OCI-LY1 (cell line): Measurements from ENCODE around the gene GALNT9.
"Not testable (repeated sequence)": the region's sequence is repeated elsewhere in the genome, so short reads cannot be mapped to it uniquely, and the experiment has no call there.

Experiments
- H2AFZ ChIP-seq: fragments of 200-600 bp; sonication (generic), shearing (Covaris generic); 2 replicates; pipeline ENCODE4 v1.6.0; 2014; ENCODE audit warnings: antibody characterized with exemption, mild to moderate bottlenecking, low read length
- H3F3A ChIP-seq: fragments of 200-600 bp; sonication (generic), shearing (Covaris generic); 2 replicates; pipeline ENCODE4 v1.6.0; 2014; ENCODE audit warnings: mild to moderate bottlenecking, antibody characterized with exemption, low read length, moderate library complexity; ENCODE audit not compliant: insufficient read depth
- H3K27ac ChIP-seq: fragments of 200-600 bp; sonication (generic); 2 replicates; pipeline ENCODE4 v1.5.1; 2014; ENCODE audit warnings: low read length, mixed run types, mild to moderate bottlenecking, low read depth; ENCODE audit not compliant: poor library complexity, severe bottlenecking
- H3K27me3 ChIP-seq: fragments of 200-600 bp; sonication (generic); 2 replicates; pipeline ENCODE4 v1.6.0; 2014; ENCODE audit warnings: antibody characterized with exemption, mild to moderate bottlenecking, low read length, moderate library complexity; ENCODE audit not compliant: insufficient read depth
- H3K36me3 ChIP-seq: fragments of 200-600 bp; sonication (generic); 2 replicates; pipeline ENCODE4 v1.6.1; 2014; ENCODE audit warnings: mild to moderate bottlenecking, antibody characterized with exemption, low read length, moderate library complexity, mixed read lengths; ENCODE audit not compliant: insufficient read depth
- H3K4me1 ChIP-seq: fragments of 200-600 bp; sonication (generic); 2 replicates; pipeline ENCODE4 v1.5.1; 2014; ENCODE audit warnings: mild to moderate bottlenecking, low read length, moderate library complexity; ENCODE audit not compliant: insufficient read depth, severe bottlenecking
- H3K4me2 ChIP-seq: fragments of 200-600 bp; sonication (generic), shearing (Covaris generic); 2 replicates; pipeline ENCODE4 v1.6.1; 2014; ENCODE audit warnings: low read length
- H3K4me3 ChIP-seq: fragments of 200-600 bp; sonication (generic); 2 replicates; pipeline ENCODE4 v1.5.1; 2014; ENCODE audit warnings: low read length, low read depth, mild to moderate bottlenecking, mixed read lengths; ENCODE audit not compliant: poor library complexity, severe bottlenecking
- H3K79me2 ChIP-seq: fragments of 200-600 bp; shearing (Covaris generic); 2 replicates; pipeline ENCODE4 v1.6.1; 2016; ENCODE audit warnings: mixed run types, low read length, mixed read lengths; ENCODE audit not compliant: insufficient read depth
- H3K9ac ChIP-seq: fragments of 200-600 bp; sonication (generic), shearing (Covaris generic); 2 replicates; pipeline ENCODE4 v1.6.1; 2014; ENCODE audit warnings: mild to moderate bottlenecking, low read length, mixed read lengths
- H3K9me2 ChIP-seq: fragments of 200-600 bp; sonication (generic), shearing (Covaris generic); 2 replicates; pipeline ENCODE4 v1.6.1; 2014; ENCODE audit warnings: low read depth, mild to moderate bottlenecking, low read length, mixed read lengths
- H3K9me3 ChIP-seq: fragments of 200-600 bp; shearing (Covaris generic); 2 replicates; pipeline ENCODE4 v1.6.1; 2014; ENCODE audit warnings: low read length, mixed read lengths
- H4K20me1 ChIP-seq: fragments of 200-600 bp; sonication (generic), shearing (Covaris generic); 2 replicates; pipeline ENCODE4 v1.6.0; 2016; ENCODE audit warnings: mild to moderate bottlenecking, low read length; ENCODE audit not compliant: insufficient read depth
- EZH2 ChIP-seq: fragments of 200-600 bp; sonication (generic), shearing (Covaris generic); IDR thresholded peaks from 2 replicates; pipeline ENCODE4 v1.8.0; 2017; ENCODE audit warnings: borderline replicate concordance, mixed run types, mild to moderate bottlenecking, antibody characterized with exemption, low read length, moderate library complexity, mixed read lengths
- TF ChIP-seq, protein P1 (sequence below): fragments of 200-600 bp; sonication (generic), shearing (Covaris generic); IDR thresholded peaks from 2 replicates; pipeline ENCODE4 v1.5.1; 2017; ENCODE audit warnings: mild to moderate bottlenecking, antibody characterized with exemption, low read length, moderate library complexity, mixed read lengths

The GALNT9 gene

DNA sequence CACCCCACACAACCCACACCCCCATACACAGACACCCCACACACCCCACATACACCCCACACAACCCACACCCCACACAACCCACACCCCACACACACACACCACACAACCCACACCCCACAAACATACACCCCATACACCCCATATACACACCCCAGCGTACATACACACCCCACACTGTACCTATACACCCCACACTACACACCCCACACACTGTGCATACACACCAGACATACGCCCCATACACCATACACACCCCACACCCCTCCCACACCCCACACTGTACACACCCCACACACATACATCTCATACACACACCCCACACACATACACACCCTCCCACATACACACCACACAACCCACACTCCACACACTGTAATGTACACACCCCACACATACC lies 104.9 kb downstream of the GALNT9 start:
- no peaks in the 10 kb centered on the region for H3K79me2 ChIP-seq
- H4K20me1 ChIP-seq, result no peaks in the 10 kb centered on the region
- no peak overlapping the region for H3K4me3 ChIP-seq
- no peak for TF ChIP-seq EZH2
- TF ChIP-seq, protein P1, sequence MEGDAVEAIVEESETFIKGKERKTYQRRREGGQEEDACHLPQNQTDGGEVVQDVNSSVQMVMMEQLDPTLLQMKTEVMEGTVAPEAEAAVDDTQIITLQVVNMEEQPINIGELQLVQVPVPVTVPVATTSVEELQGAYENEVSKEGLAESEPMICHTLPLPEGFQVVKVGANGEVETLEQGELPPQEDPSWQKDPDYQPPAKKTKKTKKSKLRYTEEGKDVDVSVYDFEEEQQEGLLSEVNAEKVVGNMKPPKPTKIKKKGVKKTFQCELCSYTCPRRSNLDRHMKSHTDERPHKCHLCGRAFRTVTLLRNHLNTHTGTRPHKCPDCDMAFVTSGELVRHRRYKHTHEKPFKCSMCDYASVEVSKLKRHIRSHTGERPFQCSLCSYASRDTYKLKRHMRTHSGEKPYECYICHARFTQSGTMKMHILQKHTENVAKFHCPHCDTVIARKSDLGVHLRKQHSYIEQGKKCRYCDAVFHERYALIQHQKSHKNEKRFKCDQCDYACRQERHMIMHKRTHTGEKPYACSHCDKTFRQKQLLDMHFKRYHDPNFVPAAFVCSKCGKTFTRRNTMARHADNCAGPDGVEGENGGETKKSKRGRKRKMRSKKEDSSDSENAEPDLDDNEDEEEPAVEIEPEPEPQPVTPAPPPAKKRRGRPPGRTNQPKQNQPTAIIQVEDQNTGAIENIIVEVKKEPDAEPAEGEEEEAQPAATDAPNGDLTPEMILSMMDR, result no peak
- no peak overlapping the region for H3K27ac ChIP-seq
- no peak overlapping the region for H3K4me2 ChIP-seq
- 0 out of 2 replicates have a peak, but pooled peaks cover 4% of the 10 kb centered on the region for H3K27me3 ChIP-seq
- peaks cover 4% of the 10 kb centered on the region for H3K4me1 ChIP-seq
- H3K36me3 ChIP-seq, result no peaks in the 10 kb centered on the region
- H3F3A ChIP-seq, result no peaks in the 10 kb centered on the region
- H3K9ac ChIP-seq, result no peak overlapping the region
- H3K9me2 ChIP-seq, result no peaks in the 10 kb centered on the region
- no peaks in the 10 kb centered on the region; the same call in 1 of the 2 replicates for H3K9me3 ChIP-seq
- no peak overlapping the region for H2AFZ ChIP-seq

DNA sequence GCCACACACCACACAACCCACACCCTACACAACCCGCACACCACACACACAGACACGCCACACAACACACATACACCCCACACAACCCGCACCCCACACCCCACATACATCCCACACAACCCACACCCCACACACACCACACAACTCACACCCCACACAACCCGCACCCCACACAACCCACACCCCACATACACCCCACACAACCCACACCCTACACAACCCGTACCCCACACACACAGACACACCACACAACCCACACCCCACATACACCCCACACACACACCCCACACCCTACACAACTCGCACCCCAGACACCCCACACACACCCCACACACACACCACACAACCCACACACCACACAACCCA lies 106.6 kb downstream of the GALNT9 start:
- H4K20me1 ChIP-seq, result no peaks in the 10 kb centered on the region
- H3F3A ChIP-seq, result no peaks in the 10 kb centered on the region
- peaks cover 4% of the 10 kb centered on the region for H3K4me1 ChIP-seq
- TF ChIP-seq, protein P1, result no peak
- TF ChIP-seq EZH2, result no peak
- no peak overlapping the region for H3K4me3 ChIP-seq
- H3K27me3 ChIP-seq, result peaks cover 8% of the 10 kb centered on the region; the same call in 1 of the 2 replicates
- H3K9ac ChIP-seq, result no peak overlapping the region
- H3K9me3 ChIP-seq, result no peaks in the 10 kb centered on the region; the same call in 1 of the 2 replicates
- no peak overlapping the region for H3K27ac ChIP-seq
- no peaks in the 10 kb centered on the region for H3K79me2 ChIP-seq
- H3K36me3 ChIP-seq, result no peaks in the 10 kb centered on the region
- H3K9me2 ChIP-seq, result no peaks in the 10 kb centered on the region
- no peak overlapping the region for H3K4me2 ChIP-seq
- H2AFZ ChIP-seq, result no peak overlapping the region

DNA sequence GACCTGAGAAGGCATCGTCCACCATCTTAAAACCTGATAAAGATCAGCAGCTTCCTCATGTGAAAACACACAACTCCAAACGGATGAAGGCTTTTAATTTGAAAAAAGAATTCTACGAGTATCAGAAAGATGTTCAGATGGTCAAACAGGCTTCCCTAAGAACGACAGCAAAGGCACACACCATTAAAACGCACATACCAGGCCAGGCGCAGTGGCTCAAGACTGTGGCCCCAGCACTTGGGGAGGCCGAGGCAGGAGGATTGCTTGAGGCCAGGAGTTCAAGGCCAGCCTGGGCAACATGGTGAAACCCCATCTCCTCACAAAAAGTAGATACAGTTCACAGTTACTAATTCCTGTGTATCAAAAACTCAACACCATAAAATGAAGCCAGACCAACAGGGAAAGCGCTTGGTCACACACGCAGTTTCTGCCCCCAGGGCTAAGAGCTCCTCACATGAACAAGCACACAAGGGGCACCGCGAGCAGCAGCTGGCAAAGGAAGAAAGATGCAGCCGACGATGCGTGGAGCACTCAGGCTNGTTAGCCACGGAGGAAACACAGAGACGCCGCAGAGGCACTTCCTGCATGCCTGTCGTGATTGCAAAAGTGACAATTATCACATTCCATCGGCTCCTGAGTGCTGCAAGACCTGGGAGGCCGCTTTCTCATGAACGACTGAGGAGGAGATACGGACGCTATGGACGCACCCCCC lies 107.1 kb downstream of the GALNT9 start:
- Histone ChIP-seq H3F3A (no peaks in the 10 kb centered on the region), H3K79me2 (no peaks in the 10 kb centered on the region), H3K4me3 (no peak overlapping the region), H3K4me1 (peaks cover 4% of the 10 kb centered on the region), H3K27ac (no peak overlapping the region), H3K36me3 (no peaks in the 10 kb centered on the region), H4K20me1 (no peaks in the 10 kb centered on the region), H3K27me3 (peaks cover 8% of the 10 kb centered on the region; the same call in 1 of the 2 replicates), H2AFZ (no peak overlapping the region), H3K9me3 (no peaks in the 10 kb centered on the region; the same call in 1 of the 2 replicates), H3K4me2 (no peak overlapping the region), H3K9ac (no peak overlapping the region), H3K9me2 (no peaks in the 10 kb centered on the region)
- TF ChIP-seq EZH2, result no peak
- TF ChIP-seq, protein P1, result no peak

DNA sequence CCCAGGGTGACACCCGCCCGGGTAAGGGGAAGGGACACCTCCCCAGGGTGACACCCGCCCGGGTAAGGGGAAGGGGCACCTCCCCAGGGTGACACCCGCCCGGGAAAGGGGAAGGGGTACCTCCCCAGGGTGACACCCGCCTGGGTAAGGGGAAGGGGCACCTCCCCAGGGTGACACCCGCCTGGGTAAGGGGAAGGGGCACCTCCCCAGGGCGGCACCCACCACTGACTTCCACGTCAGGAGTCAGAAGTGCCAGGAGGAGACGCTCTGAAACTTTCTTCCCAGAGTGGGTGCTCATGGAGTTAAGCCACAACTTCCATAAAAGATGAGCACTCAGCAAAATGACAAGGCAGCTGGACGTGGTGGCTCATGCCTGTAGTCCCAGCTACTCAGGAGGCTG lies 109.6 kb downstream of the GALNT9 start:
- H3K36me3 ChIP-seq, H3K79me2 ChIP-seq, H3K4me2 ChIP-seq, H3K27ac ChIP-seq, H3K9me2 ChIP-seq, H4K20me1 ChIP-seq, H3K4me3 ChIP-seq, H3K4me1 ChIP-seq, H3K9ac ChIP-seq, H3K9me3 ChIP-seq, H3F3A ChIP-seq, H3K27me3 ChIP-seq, H2AFZ ChIP-seq: not testable (repeated sequence)
